HL-60 (cell line): ENCODE data around the gene UGCG.

Experiments
- GABPA ChIP-seq: IDR thresholded peaks from 2 replicates; pipeline ENCODE4 v1.6.1; 2012; ENCODE audit warnings: low read depth
- POLR2AphosphoS5 ChIP-seq: IDR thresholded peaks from 2 replicates; pipeline ENCODE4 v1.6.1; 2012; ENCODE audit warnings: low read depth
- TF ChIP-seq, protein P1 (sequence below): IDR thresholded peaks from one replicate; pipeline ENCODE4 v1.5.1; 2011; ENCODE audit warnings: low read length, control low read depth, inconsistent platforms; ENCODE audit not compliant: insufficient read depth
- TF ChIP-seq, protein P2 (sequence below): IDR thresholded peaks from 2 replicates; pipeline ENCODE4 v1.6.1; 2012; ENCODE audit warnings: low read depth; ENCODE audit not compliant: insufficient replicate concordance

DNA sequence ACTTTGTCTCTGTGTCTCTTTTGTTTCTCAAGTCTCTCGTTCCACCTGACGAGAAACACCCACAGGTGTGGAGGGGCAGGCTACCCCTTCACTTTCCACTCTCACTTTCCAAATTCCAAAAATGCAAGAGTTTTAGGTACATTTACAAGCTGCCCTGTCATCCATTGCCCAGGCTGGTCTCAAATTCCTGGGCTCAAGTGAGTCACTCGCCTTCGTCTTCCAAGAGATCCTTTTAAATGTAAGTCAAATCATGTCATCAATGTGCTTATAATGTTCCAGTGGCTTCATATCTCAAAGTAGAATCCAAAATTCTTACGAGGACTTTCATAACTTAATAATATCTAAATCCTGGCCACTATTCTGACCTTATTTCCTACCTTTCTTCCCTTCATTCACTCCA, 20.4 kb upstream of the UGCG start:
- TF ChIP-seq, protein P1, sequence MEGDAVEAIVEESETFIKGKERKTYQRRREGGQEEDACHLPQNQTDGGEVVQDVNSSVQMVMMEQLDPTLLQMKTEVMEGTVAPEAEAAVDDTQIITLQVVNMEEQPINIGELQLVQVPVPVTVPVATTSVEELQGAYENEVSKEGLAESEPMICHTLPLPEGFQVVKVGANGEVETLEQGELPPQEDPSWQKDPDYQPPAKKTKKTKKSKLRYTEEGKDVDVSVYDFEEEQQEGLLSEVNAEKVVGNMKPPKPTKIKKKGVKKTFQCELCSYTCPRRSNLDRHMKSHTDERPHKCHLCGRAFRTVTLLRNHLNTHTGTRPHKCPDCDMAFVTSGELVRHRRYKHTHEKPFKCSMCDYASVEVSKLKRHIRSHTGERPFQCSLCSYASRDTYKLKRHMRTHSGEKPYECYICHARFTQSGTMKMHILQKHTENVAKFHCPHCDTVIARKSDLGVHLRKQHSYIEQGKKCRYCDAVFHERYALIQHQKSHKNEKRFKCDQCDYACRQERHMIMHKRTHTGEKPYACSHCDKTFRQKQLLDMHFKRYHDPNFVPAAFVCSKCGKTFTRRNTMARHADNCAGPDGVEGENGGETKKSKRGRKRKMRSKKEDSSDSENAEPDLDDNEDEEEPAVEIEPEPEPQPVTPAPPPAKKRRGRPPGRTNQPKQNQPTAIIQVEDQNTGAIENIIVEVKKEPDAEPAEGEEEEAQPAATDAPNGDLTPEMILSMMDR = no peak
- TF ChIP-seq POLR2AphosphoS5 (no peak), GABPA (no peak)
- TF ChIP-seq, protein P2, sequence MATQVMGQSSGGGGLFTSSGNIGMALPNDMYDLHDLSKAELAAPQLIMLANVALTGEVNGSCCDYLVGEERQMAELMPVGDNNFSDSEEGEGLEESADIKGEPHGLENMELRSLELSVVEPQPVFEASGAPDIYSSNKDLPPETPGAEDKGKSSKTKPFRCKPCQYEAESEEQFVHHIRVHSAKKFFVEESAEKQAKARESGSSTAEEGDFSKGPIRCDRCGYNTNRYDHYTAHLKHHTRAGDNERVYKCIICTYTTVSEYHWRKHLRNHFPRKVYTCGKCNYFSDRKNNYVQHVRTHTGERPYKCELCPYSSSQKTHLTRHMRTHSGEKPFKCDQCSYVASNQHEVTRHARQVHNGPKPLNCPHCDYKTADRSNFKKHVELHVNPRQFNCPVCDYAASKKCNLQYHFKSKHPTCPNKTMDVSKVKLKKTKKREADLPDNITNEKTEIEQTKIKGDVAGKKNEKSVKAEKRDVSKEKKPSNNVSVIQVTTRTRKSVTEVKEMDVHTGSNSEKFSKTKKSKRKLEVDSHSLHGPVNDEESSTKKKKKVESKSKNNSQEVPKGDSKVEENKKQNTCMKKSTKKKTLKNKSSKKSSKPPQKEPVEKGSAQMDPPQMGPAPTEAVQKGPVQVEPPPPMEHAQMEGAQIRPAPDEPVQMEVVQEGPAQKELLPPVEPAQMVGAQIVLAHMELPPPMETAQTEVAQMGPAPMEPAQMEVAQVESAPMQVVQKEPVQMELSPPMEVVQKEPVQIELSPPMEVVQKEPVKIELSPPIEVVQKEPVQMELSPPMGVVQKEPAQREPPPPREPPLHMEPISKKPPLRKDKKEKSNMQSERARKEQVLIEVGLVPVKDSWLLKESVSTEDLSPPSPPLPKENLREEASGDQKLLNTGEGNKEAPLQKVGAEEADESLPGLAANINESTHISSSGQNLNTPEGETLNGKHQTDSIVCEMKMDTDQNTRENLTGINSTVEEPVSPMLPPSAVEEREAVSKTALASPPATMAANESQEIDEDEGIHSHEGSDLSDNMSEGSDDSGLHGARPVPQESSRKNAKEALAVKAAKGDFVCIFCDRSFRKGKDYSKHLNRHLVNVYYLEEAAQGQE = no peak
